Thyroid gland (tissue), 4 donors: Measurements from ENCODE around the gene IL4R.

Experiments
- CTCF ChIP-seq, 6 experiments: fragments of 200-600 bp in 3 of 6; fragments of 450-650 bp in 3 of 6; sonication (generic) in 3 of 6; IDR thresholded peaks; one replicate each; pipeline ENCODE4 v1.5.1; 2016 to 2019; ENCODE audit warnings: antibody characterized with exemption in 6 of 6, mild to moderate bottlenecking in 2 of 6, inconsistent platforms in 1 of 6, moderate library complexity in 1 of 6
- POLR2A ChIP-seq, 2 donors: fragments of 450-650 bp; IDR thresholded peaks; one replicate each; pipeline ENCODE4 v1.6.1; 2017; ENCODE audit warnings: antibody characterized with exemption in 2 of 2, mild to moderate bottlenecking in 2 of 2, moderate library complexity in 1 of 2

GRCh38 chr16:27387724-27388123, 74.0 kb downstream of the IL4R start:
- TF ChIP-seq CTCF (IDR thresholded peaks at IDR 0.05): no peak
- TF ChIP-seq POLR2A (IDR thresholded peaks at IDR 0.05): no peak
